Mesenteric fat pad (tissue), 1 donor: ENCODE measurements around the gene CIAO3. TPM values are rescaled to one million over a fixed set of nuclear protein-coding genes. Genes with fewer than 3 reads are reported as not detected.

ENCODE experiments used
- DNase-seq: peaks from one replicate; pipeline ENCODE4 v3.0.0-alpha.2; 2020; ENCODE audit warnings: low spot score
- microRNA-seq: library from miRNA; unstranded; fragments of <30 nt; microRNA quantifications from one replicate; pipeline ENCODE4 v1.2.0, GENCODE V29; 2020; ENCODE audit warnings: borderline number of aligned reads
- total RNA-seq: library from RNA; stranded (reverse); fragmentation: NEBNext Ultra II Directional; extraction: Animal tissue kit (Norgen Biotek cat#: 25700); gene quantifications from one replicate; pipeline ENCODE4 v1.2.1, GENCODE V29; 2021
- donor health status: DM: yes; HTN: yes; CAD: no.

Gene CIAO3
- total RNA-seq, 1 donor from 2014 or later, result 21.0 TPM

- DNase-seq, result peak; percentile 95
These were observed 60.8 kb downstream of the CIAO3 start, which contains the start of gene STUB1 for GRCh38 chr16:679814-680624. Gene STUB1, plus strand, starts transcription at chr16:680410. Its CDS starts 116 bp downstream, at chr16:680526.

Small RNA genes lying within 50 kb of the gene (microRNA-seq; reads per million reads assigned to microRNA genes)
- not detected for gene MIR662

Other genes starting within 250 kb of the CIAO3 start
- 49.2 TPM for gene CAPN15, start 213.3 kb downstream of the CIAO3 start, total RNA-seq
- not detected for gene PRR35, start 180.6 kb downstream of the CIAO3 start, total RNA-seq
- 1.3 TPM for gene NHLRC4, start 174.0 kb downstream of the CIAO3 start, total RNA-seq
- gene PIGQ, start 171.0 kb downstream of the CIAO3 start, total RNA-seq, result 32.4 TPM
- 17.3 TPM for gene RAB40C, start 150.9 kb downstream of the CIAO3 start, total RNA-seq
- 0.55 TPM for gene WFIKKN1, start 110.0 kb downstream of the CIAO3 start, total RNA-seq
- 62.2 TPM for gene METTL26, start 104.7 kb downstream of the CIAO3 start, total RNA-seq
- gene MCRIP2, start 99.2 kb downstream of the CIAO3 start, total RNA-seq, result 34.7 TPM
- gene WDR90, start 91.6 kb downstream of the CIAO3 start, total RNA-seq, result 21.1 TPM
- gene RHOT2, start 72.9 kb downstream of the CIAO3 start, total RNA-seq, result 73.9 TPM
- gene RHBDL1, start 65.3 kb downstream of the CIAO3 start, total RNA-seq, result 0.84 TPM
- 109 TPM for gene STUB1, start 60.6 kb downstream of the CIAO3 start, total RNA-seq
- gene JMJD8, start 56.7 kb downstream of the CIAO3 start, total RNA-seq, result 55.3 TPM
- 8.1 TPM for gene WDR24, start 50.6 kb downstream of the CIAO3 start, total RNA-seq
- not detected for gene FBXL16, start 35.2 kb downstream of the CIAO3 start, total RNA-seq
- gene METRN, start 25.9 kb downstream of the CIAO3 start, total RNA-seq, result 30.3 TPM
- gene ANTKMT, start 19.9 kb downstream of the CIAO3 start, total RNA-seq, result 30.9 TPM
- gene CCDC78, start 14.6 kb downstream of the CIAO3 start, total RNA-seq, result 1.0 TPM
- gene HAGHL, start 13.9 kb downstream of the CIAO3 start, total RNA-seq, result 7.4 TPM
- not detected for gene MSLN, start 19.7 kb upstream of the CIAO3 start, total RNA-seq
- 16.8 TPM for gene RPUSD1, start 47.4 kb upstream of the CIAO3 start, total RNA-seq
- 5.6 TPM for gene CHTF18, start 47.6 kb upstream of the CIAO3 start, total RNA-seq
- not detected for gene GNG13, start 59.7 kb upstream of the CIAO3 start, total RNA-seq
- gene LMF1, start 230.0 kb upstream of the CIAO3 start, total RNA-seq, result 16.0 TPM
- 1.3 TPM for gene SOX8, start 240.8 kb upstream of the CIAO3 start, total RNA-seq